D721Med (cell line): ENCODE data around the gene FIS1.

Experiments used
- DNase-seq: peaks from one replicate; pipeline ENCODE4 v3.0.0; 2011; ENCODE audit warnings: low spot score; ENCODE audit not compliant: insufficient read length
- FAIRE-seq: peaks from 2 replicates; lab custom pipeline; 2011; peaks lifted over from hg19 to GRCh38; lab: Jason Lieb, UNC
- CTCF ChIP-seq: IDR thresholded peaks from 2 replicates; pipeline ENCODE4 v1.5.1; 2012; ENCODE audit warnings: mild to moderate bottlenecking, control low read depth; ENCODE audit not compliant: insufficient read depth; ENCODE audit errors: missing control alignments

Gene FIS1

GRCh38 chr7:101225650-101226049 is 19.2 kb downstream of the FIS1 start:
- no peak for TF ChIP-seq CTCF
- DNase-seq (no peak), FAIRE-seq (no peak)

- no peak for FAIRE-seq
- no peak for TF ChIP-seq CTCF
- no peak for DNase-seq
Observed at GRCh38 chr7:101223528-101223927, 21.4 kb downstream of the FIS1 start.

- TF ChIP-seq CTCF = no peak
- DNase-seq (no peak), FAIRE-seq (no peak)
Observed at GRCh38 chr7:101222275-101222830, 22.5 kb downstream of the FIS1 start.

- no peak for TF ChIP-seq CTCF
- FAIRE-seq (no peak), DNase-seq (no peak)
Observed at GRCh38 chr7:101220295-101220694, 24.6 kb downstream of the FIS1 start.

GRCh38 chr7:101218236-101219125 is 26.4 kb downstream of the FIS1 start:
- FAIRE-seq = no peak
- DNase-seq = no peak
- no peak for TF ChIP-seq CTCF

GRCh38 chr7:101217388-101218235 is 27.3 kb downstream of the FIS1 start, which contains the start of the genes PLOD3 and ZNHIT1:
PLOD3 (minus strand) TSS chr7:101217581; CDS start chr7:101217274, 307 bp downstream.
ZNHIT1 (plus strand) TSS chr7:101218165; CDS start chr7:101218196, 31 bp downstream.
- peak; percentile 99 for DNase-seq
- no peak for TF ChIP-seq CTCF
- FAIRE-seq = peak; percentile 77
